Tibial nerve (tissue), 4 donors: ENCODE data around the gene VWA8. TPM values are rescaled to one million over a fixed set of nuclear protein-coding genes. Genes with fewer than 3 reads are reported as not detected.
A peak's percentile ranks its signal among the peaks of the same experiment; 100 is the strongest.
"Not testable (repeated sequence)": the region's sequence is repeated elsewhere in the genome, so short reads cannot be mapped to it uniquely, and the experiment has no call there.

ENCODE experiments used
- DNase-seq, 2 donors: peaks; one replicate each; pipeline ENCODE4 v3.0.0-alpha.2; 2019; ENCODE audit warnings: low spot score in 2 of 2
- H3K27ac ChIP-seq, 4 donors: fragments of 200-600 bp; sonication (generic) in 3 of 4; one replicate each; pipeline ENCODE4 v1.5.1; 2017 to 2019; ENCODE audit warnings: mild to moderate bottlenecking in 1 of 4
- H3K27me3 ChIP-seq, 2 donors: fragments of 200-600 bp; sonication (generic) in 1 of 2; one replicate each; pipeline versions ENCODE4 v1.5.1 to v1.6.0; 2017 to 2019
- H3K36me3 ChIP-seq, 3 donors: fragments of 200-600 bp; sonication (generic); one replicate each; pipeline ENCODE4 v1.5.1; 2018 to 2019
- H3K4me1 ChIP-seq, 4 donors: fragments of 200-600 bp; sonication (generic) in 3 of 4; one replicate each; pipeline ENCODE4 v1.5.1; 2017 to 2019
- H3K4me3 ChIP-seq, 4 donors: fragments of 200-600 bp; sonication (generic) in 3 of 4; one replicate each; pipeline ENCODE4 v1.5.1; 2017 to 2019; ENCODE audit warnings: mild to moderate bottlenecking in 1 of 4, moderate library complexity in 1 of 4
- H3K9me3 ChIP-seq, 4 donors: fragments of 200-600 bp; sonication (generic) in 3 of 4; one replicate each; pipeline ENCODE4 v1.5.1; 2017 to 2019
- CTCF ChIP-seq, 5 experiments: fragments of 200-600 bp in 3 of 5; fragments of 450-650 bp in 2 of 5; sonication (generic) in 3 of 5; IDR thresholded peaks; one replicate each; pipeline ENCODE4 v1.5.1; 2016 to 2019; ENCODE audit warnings: antibody characterized with exemption in 5 of 5, mild to moderate bottlenecking in 3 of 5, moderate library complexity in 2 of 5
- EP300 ChIP-seq, 2 donors: sonication (generic); formaldehyde crosslinking; IDR thresholded peaks; one replicate each; pipeline ENCODE4 v1.6.1; 2017; ENCODE audit warnings: antibody characterized with exemption in 2 of 2, mild to moderate bottlenecking in 1 of 2
- POLR2A ChIP-seq, 2 donors: fragments of 450-650 bp; IDR thresholded peaks; one replicate each; pipeline ENCODE4 v1.6.1; 2017; ENCODE audit warnings: antibody characterized with exemption in 2 of 2, mild to moderate bottlenecking in 2 of 2, moderate library complexity in 2 of 2
- WGBS, 2 donors: methylation state at CpG; one replicate each; pipeline ENCODE4 v1.1.5; 2018; 5-methylcytosine and 5-hydroxymethylcytosine counted together
- total RNA-seq, 4 donors: library from RNA; depleted of rRNA; stranded (reverse); fragments of >200 nt; gene quantifications; one replicate each; pipeline ENCODE4 v1.1.0, GENCODE V29; 2016

Gene VWA8
- total RNA-seq, 4 donors from 2014 or later = 20.8 to 36.9 (median 22.4) TPM

GRCh38 chr13:41579881-41580280 is 381.0 kb downstream of the VWA8 start:
- Histone ChIP-seq H3K27me3 (no peaks in the 10 kb centered on the region), H3K4me3 (no peak overlapping the region), H3K36me3 (peaks cover 0 to 8% (median 0%) of the 10 kb centered on the region in 3 donors), H3K9me3 (no peaks in the 10 kb centered on the region), H3K4me1 (peaks cover 0 to 15% (median 2%) of the 10 kb centered on the region in 4 donors), H3K27ac (no peak overlapping the region)
- TF ChIP-seq EP300 (IDR thresholded peaks at IDR 0.05) (no peak), CTCF (IDR thresholded peaks at IDR 0.05) (no peak), POLR2A (IDR thresholded peaks at IDR 0.05) (no peak)
- WGBS, 2 donors = 97 to 98% methylated on average over 6 of the region's 6 CpGs
- no peak for DNase-seq

- WGBS, 2 donors = 83 to 88% methylated on average over 6 of the region's 6 CpGs
- Histone ChIP-seq H3K9me3 (no peaks in the 10 kb centered on the region), H3K27ac (no peak overlapping the region), H3K4me1 (peaks cover 0 to 15% (median 2%) of the 10 kb centered on the region in 4 donors), H3K4me3 (no peak overlapping the region), H3K27me3 (no peaks in the 10 kb centered on the region), H3K36me3 (peaks cover 0 to 8% (median 0%) of the 10 kb centered on the region in 3 donors)
- TF ChIP-seq CTCF (IDR thresholded peaks at IDR 0.05) = no peak
- no peak for TF ChIP-seq EP300 (IDR thresholded peaks at IDR 0.05)
- no peak for TF ChIP-seq POLR2A (IDR thresholded peaks at IDR 0.05)
- DNase-seq = no peak
These were observed 381.7 kb downstream of the VWA8 start for GRCh38 chr13:41579168-41579567.

GRCh38 chr13:41578371-41578770 is 382.5 kb downstream of the VWA8 start:
- WGBS, 2 donors = 95 to 97% methylated on average over 5 of the region's 5 CpGs
- H3K4me3 ChIP-seq = no peak overlapping the region
- peaks cover 0 to 5% (median 0%) of the 10 kb centered on the region in 3 donors for H3K36me3 ChIP-seq
- H3K27me3 ChIP-seq = no peaks in the 10 kb centered on the region
- no peak for DNase-seq
- no peak for TF ChIP-seq POLR2A (IDR thresholded peaks at IDR 0.05)
- no peak for TF ChIP-seq EP300 (IDR thresholded peaks at IDR 0.05)
- TF ChIP-seq CTCF (IDR thresholded peaks at IDR 0.05) = no peak
- peaks cover 0 to 15% (median 2%) of the 10 kb centered on the region in 4 donors for H3K4me1 ChIP-seq
- H3K27ac ChIP-seq = no peak overlapping the region
- no peaks in the 10 kb centered on the region for H3K9me3 ChIP-seq

- H3K27ac ChIP-seq = peak overlapping the region in 1 of 4 donors; percentile 43
- TF ChIP-seq EP300 (IDR thresholded peaks at IDR 0.05) (peak in 1 of 2 donors; percentile 78), CTCF (IDR thresholded peaks at IDR 0.05) (no peak)
These were observed 383.5 kb downstream of the VWA8 start for GRCh38 chr13:41577436-41577835.

GRCh38 chr13:41573640-41574039 is 387.3 kb downstream of the VWA8 start:
- H3K9me3 ChIP-seq, H3K36me3 ChIP-seq, H3K27me3 ChIP-seq, H3K27ac ChIP-seq, DNase-seq, H3K4me3 ChIP-seq: not testable (repeated sequence)
- 94 to 95% methylated on average over 19 of the region's 19 CpGs for WGBS, 2 donors
- H3K4me1 ChIP-seq = peaks cover 0 to 14% (median 7%) of the 10 kb centered on the region in 4 donors

More at GRCh38 chr13:41577436-41577835, 383.5 kb downstream of the VWA8 start:
- WGBS, 2 donors = 44 to 50% methylated on average over 4 of the region's 4 CpGs
- Histone ChIP-seq H3K27me3 (no peaks in the 10 kb centered on the region), H3K9me3 (no peaks in the 10 kb centered on the region), H3K4me1 (peaks cover 0 to 12% (median under 1%) of the 10 kb centered on the region in 4 donors), H3K36me3 (no peaks in the 10 kb centered on the region), H3K4me3 (no peak overlapping the region)
- peak; percentile 57 to 72 for DNase-seq

- peaks cover 0 to 31% (median 15%) of the 10 kb centered on the region in 4 donors for H3K4me1 ChIP-seq
- H3K4me3 ChIP-seq, H3K9me3 ChIP-seq, DNase-seq, H3K27me3 ChIP-seq, H3K27ac ChIP-seq, H3K36me3 ChIP-seq: not testable (repeated sequence)
- 98 to 99% methylated on average over 16 to 19 of the region's 33 CpGs for WGBS, 2 donors
These were observed 389.0 kb downstream of the VWA8 start for GRCh38 chr13:41571817-41572340.
